HepG2 (cell line): ENCODE data around the gene FBXW2. TPM values are rescaled to one million over a fixed set of nuclear protein-coding genes. Genes with fewer than 3 reads are reported as not detected.

Experiments
- ARID5B ChIP-seq: IDR thresholded peaks from 2 replicates; pipeline ENCODE4 v1.4.0; 2020; ENCODE audit warnings: mild to moderate bottlenecking, missing genetic modification reagents
- BORCS8-MEF2B ChIP-seq: sonication (generic); formaldehyde crosslinking; IDR thresholded peaks from 2 replicates; pipeline ENCODE4 v1.8.0; 2022; ENCODE audit warnings: mild to moderate bottlenecking, missing genetic modification reagents
- BRF2 ChIP-seq: sonication (generic); formaldehyde crosslinking; IDR thresholded peaks from 2 replicates; pipeline ENCODE4 v1.8.1; 2022; ENCODE audit warnings: mild to moderate bottlenecking, missing genetic modification reagents
- CEBPG ChIP-seq: IDR thresholded peaks from 2 replicates; pipeline ENCODE4 v1.6.1; 2016
- EHMT2 ChIP-seq: fragments of 200-600 bp; sonication (generic); IDR thresholded peaks from 2 replicates; pipeline ENCODE4 v1.7.0; 2017; ENCODE audit warnings: antibody characterized with exemption, low read depth, low read length, borderline replicate concordance
- HOMEZ ChIP-seq: IDR thresholded peaks from 2 replicates; pipeline ENCODE4 v1.6.1; 2016; ENCODE audit warnings: low read depth
- HOXA7 ChIP-seq: sonication (generic); formaldehyde crosslinking; IDR thresholded peaks from 2 replicates; pipeline ENCODE4 v1.8.1; 2022; ENCODE audit warnings: mild to moderate bottlenecking, missing genetic modification reagents, moderate library complexity
- HOXD1 ChIP-seq: sonication (generic); formaldehyde crosslinking; IDR thresholded peaks from 2 replicates; pipeline ENCODE4 v1.5.0; 2020; ENCODE audit warnings: missing genetic modification reagents
- MAFK ChIP-seq, 2 experiments: IDR thresholded peaks in 1 of 2; conservative IDR thresholded peaks in 1 of 2; 2 replicates each; pipeline ENCODE4 v1.6.1; 2011; ENCODE audit warnings: improper control_type of control experiment in 2 of 2, low read length in 2 of 2
- MAX ChIP-seq: IDR thresholded peaks from 2 replicates; pipeline ENCODE4 v1.6.1; 2012; ENCODE audit warnings: inconsistent platforms
- MEIS1 ChIP-seq: sonication (generic); formaldehyde crosslinking; IDR thresholded peaks from 2 replicates; pipeline ENCODE4 v1.9.0; 2021; ENCODE audit warnings: mild to moderate bottlenecking, missing genetic modification reagents, moderate library complexity, borderline replicate concordance
- MIXL1 ChIP-seq: IDR thresholded peaks from 2 replicates; pipeline ENCODE4 v1.6.1; 2016
- NFYC ChIP-seq: IDR thresholded peaks from 2 replicates; pipeline ENCODE4 v1.6.1; 2016; ENCODE audit warnings: missing genetic modification reagents, missing compliant biosample characterization
- PAF1 ChIP-seq: IDR thresholded peaks from 2 replicates; pipeline ENCODE4 v1.6.1; 2016; ENCODE audit warnings: missing genetic modification reagents, missing compliant biosample characterization
- PTBP1 ChIP-seq: fragments of 200-400 bp; formaldehyde crosslinking; IDR thresholded peaks from 2 replicates; pipeline ENCODE4 v1.6.1; 2018; ENCODE audit warnings: low read length, low read depth; ENCODE audit not compliant: poor library complexity, severe bottlenecking
- RORA ChIP-seq: sonication (generic); formaldehyde crosslinking; IDR thresholded peaks from 2 replicates; pipeline ENCODE4 v1.5.0; 2020; ENCODE audit warnings: mild to moderate bottlenecking, missing genetic modification reagents, moderate library complexity
- SAP130 ChIP-seq: IDR thresholded peaks from 2 replicates; pipeline ENCODE4 v1.6.1; 2016; ENCODE audit warnings: low read depth
- SKIL ChIP-seq: sonication (generic); formaldehyde crosslinking; IDR thresholded peaks from 2 replicates; pipeline ENCODE4 v1.8.0; 2022; ENCODE audit warnings: missing genetic modification reagents, mild to moderate bottlenecking, moderate library complexity, borderline replicate concordance
- SRSF1 ChIP-seq: fragments of 200-400 bp; formaldehyde crosslinking; optimal IDR thresholded peaks from 2 replicates; pipeline ENCODE3; 2017; ENCODE audit warnings: mild to moderate bottlenecking, low read depth, low read length, moderate library complexity
- ZIK1 ChIP-seq: sonication (generic); formaldehyde crosslinking; IDR thresholded peaks from 2 replicates; pipeline ENCODE4 v1.5.0; 2020; ENCODE audit warnings: mild to moderate bottlenecking, low read depth, missing genetic modification reagents, borderline replicate concordance
- ZNF460 ChIP-seq: sonication (generic); formaldehyde crosslinking; IDR thresholded peaks from 2 replicates; pipeline ENCODE4 v1.5.1; 2020; ENCODE audit warnings: missing genetic modification reagents, mild to moderate bottlenecking, borderline replicate concordance
- ZNF546 ChIP-seq: sonication (generic); formaldehyde crosslinking; conservative IDR thresholded peaks from 2 replicates; pipeline ENCODE4 v1.8.1; 2023; ENCODE audit warnings: mild to moderate bottlenecking, missing genetic modification reagents
- ZNF556 ChIP-seq: sonication (generic); formaldehyde crosslinking; IDR thresholded peaks from 2 replicates; pipeline ENCODE4 v1.4.0; 2020; ENCODE audit warnings: mild to moderate bottlenecking, missing genetic modification reagents, borderline replicate concordance
- ZNF703 ChIP-seq: sonication (generic); formaldehyde crosslinking; IDR thresholded peaks from 2 replicates; pipeline ENCODE4 v1.5.1; 2020; ENCODE audit warnings: missing genetic modification reagents, mild to moderate bottlenecking, moderate library complexity, borderline replicate concordance
- polyA plus RNA-seq, 8 experiments: library from polyadenylated mRNA; depleted of rRNA in 3 of 8; stranded (reverse) in 7 of 8; unstranded in 1 of 8; fragments of >200 nt; fragmentation: Illumina TruSeq in 4 of 8; extraction: Trizol in 4 of 8; gene quantifications; 2 replicates each; pipeline versions ENCODE4 v1.2.1 to v1.2.3, GENCODE V29; 2011 to 2016; ENCODE audit warnings: low read depth in 4 of 8, missing spikeins in 1 of 8, mixed read lengths in 1 of 8; ENCODE audit not compliant: insufficient read depth in 1 of 8
- total RNA-seq, 5 experiments: library from RNA; depleted of rRNA; stranded (reverse); fragments of >200 nt; fragmentation: Illumina TruSeq; extraction: Trizol; gene quantifications; 2 replicates each; pipeline ENCODE4 v1.2.3, GENCODE V29; 2016; ENCODE audit warnings: low read depth in 1 of 5

The FBXW2 gene
- total and polyA plus RNA-seq, 2 of the 13 experiments (the other 11 are each of a cell fraction or from before 2014, with no cell fraction given) = 35.4 to 43.1 TPM

GRCh38 chr9:120783602-120784047, 9.6 kb downstream of the FBXW2 start (continued):
- TF ChIP-seq ZNF460 (CRISPR knock-in tag) (no peak), HOXD1 (CRISPR knock-in tag) (no peak), EHMT2 (no peak), MIXL1 (CRISPR knock-in tag) (no peak), BRF2 (CRISPR knock-in tag) (no peak), PTBP1 (no peak), SAP130 (CRISPR knock-in tag) (0 out of 2 replicates have a peak, but pooled peaks have one; percentile 30), MAX (no peak), ARID5B (peak; percentile 82), ZNF556 (CRISPR knock-in tag) (no peak), ZNF703 (CRISPR knock-in tag) (no peak), HOMEZ (CRISPR knock-in tag) (no peak), CEBPG (CRISPR knock-in tag) (peak; percentile 85), PAF1 (CRISPR knock-in tag) (no peak), HOXA7 (CRISPR knock-in tag) (no peak), BORCS8-MEF2B (CRISPR knock-in tag) (no peak), MAFK (conservative IDR thresholded peaks at IDR 0.05 in 1 of 2, IDR thresholded peaks at IDR 0.05 in 1 of 2; ENCODE audit: low read length in 2 of 2) (no peak), MEIS1 (CRISPR knock-in tag) (no peak), SRSF1 (no peak), ZIK1 (CRISPR knock-in tag) (no peak), SKIL (CRISPR knock-in tag) (no peak), RORA (no peak), NFYC (CRISPR knock-in tag) (no peak), ZNF546 (CRISPR knock-in tag) (no peak)
